ENCODE data around the gene HCK. TPM values are rescaled to one million over a fixed set of nuclear protein-coding genes. Genes with fewer than 3 reads are reported as not detected.

The HCK gene
- total RNA-seq, 1 experiment from 2014 or later, result not detected

DNA sequence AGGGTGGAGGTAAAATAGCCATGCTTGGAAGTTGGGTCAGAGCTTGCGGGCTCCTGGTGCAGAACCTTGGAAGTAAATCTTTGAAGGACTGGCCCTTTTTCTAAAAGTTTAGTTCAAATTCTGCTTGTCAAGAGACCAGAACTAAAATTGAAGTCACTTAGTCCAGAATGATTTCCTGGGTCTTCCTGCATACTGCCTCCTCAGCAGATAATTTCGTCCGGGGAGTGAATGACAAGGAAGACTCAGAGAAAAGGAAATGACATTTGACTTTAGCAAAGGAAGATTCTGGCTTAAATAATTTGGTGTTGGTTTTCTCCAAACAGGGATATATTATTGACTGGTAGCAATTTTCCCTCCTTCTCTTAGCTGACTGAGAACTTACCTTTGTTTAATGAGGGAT, 58.7 kb downstream of the HCK start:
- Histone ChIP-seq H3K27me3 (ENCODE audit: insufficient read depth, low read depth) (no peaks in the 10 kb centered on the region), H3F3A (ENCODE audit: insufficient read depth, low read depth) (no peaks in the 10 kb centered on the region), H3K4me2 (peak overlapping the region; percentile 98), H3K9me3 (ENCODE audit: insufficient read depth, low read depth) (peaks cover 4% of the 10 kb centered on the region; the same call in 1 of the 2 replicates), H2AFZ (no peak overlapping the region), H4K20me1 (ENCODE audit: insufficient read depth) (peaks cover 17% of the 10 kb centered on the region), H3K27ac (no peak overlapping the region), H3K4me3 (peak overlapping the region; percentile 74), H3K79me2 (ENCODE audit: low read depth) (peaks cover 58% of the 10 kb centered on the region), H3K4me1 (replicated peaks; ENCODE audit: insufficient read depth) (peaks cover 9% of the 10 kb centered on the region), H3K9me2 (ENCODE audit: insufficient read depth) (no peaks in the 10 kb centered on the region), H3K36me3 (ENCODE audit: low read depth) (no peaks in the 10 kb centered on the region)
- POLR2A ChIA-PET (ENCODE audit: unreplicated experiment), result no interaction called here
- intact Hi-C loops (cut with micrococcal nuclease; ENCODE audit: unreplicated experiment), result no loop called here
- CTCF ChIA-PET, result no interaction called here
- BruUV-seq (replicated peaks), result TSS peak; percentile 32
- DNase-seq, result no peak
- TF ChIP-seq CTCF (conservative IDR thresholded peaks at IDR 0.05) (no peak), EZH2 (IDR thresholded peaks at IDR 0.05; ENCODE audit: low read depth) (no peak)

DNA sequence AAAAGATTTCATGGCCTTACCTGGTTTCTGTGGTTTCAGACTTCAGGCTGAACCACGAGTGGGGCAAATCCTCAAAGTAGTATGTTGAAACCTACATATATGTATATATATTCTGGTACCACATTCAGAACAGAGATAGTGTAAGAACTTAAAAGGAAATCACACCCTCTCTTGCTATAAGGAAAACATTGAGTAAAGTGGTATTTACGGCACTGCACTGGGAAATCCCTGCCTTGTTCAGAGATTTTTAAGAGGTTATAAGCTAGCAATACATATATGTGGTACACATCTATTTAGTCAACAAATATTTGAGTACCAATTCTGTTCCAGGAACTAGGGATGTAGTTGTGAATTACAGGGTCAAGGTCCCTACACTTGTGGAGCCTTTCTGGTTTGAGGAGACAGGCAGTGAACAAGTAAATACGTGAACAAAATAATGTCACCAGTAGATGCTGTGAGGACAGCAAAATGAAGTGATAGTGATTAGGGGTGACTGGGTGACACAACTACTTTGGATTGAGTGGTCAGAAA, 59.2 kb downstream of the HCK start:
- Histone ChIP-seq H3K36me3 (ENCODE audit: low read depth) (no peaks in the 10 kb centered on the region), H3K27me3 (ENCODE audit: insufficient read depth, low read depth) (no peaks in the 10 kb centered on the region), H3K9me2 (ENCODE audit: insufficient read depth) (no peaks in the 10 kb centered on the region), H3K4me3 (peak overlapping the region; percentile 74; the same call in 1 of the 2 replicates), H3K9me3 (ENCODE audit: insufficient read depth, low read depth) (peaks cover 4% of the 10 kb centered on the region; the same call in 1 of the 2 replicates), H3K27ac (no peak overlapping the region), H2AFZ (no peak overlapping the region), H3K79me2 (ENCODE audit: low read depth) (peaks cover 63% of the 10 kb centered on the region), H3K4me1 (replicated peaks; ENCODE audit: insufficient read depth) (peaks cover 9% of the 10 kb centered on the region), H4K20me1 (ENCODE audit: insufficient read depth) (peaks cover 21% of the 10 kb centered on the region), H3K4me2 (peak overlapping the region; percentile 98), H3F3A (ENCODE audit: insufficient read depth, low read depth) (no peaks in the 10 kb centered on the region)
- BruUV-seq (replicated peaks), result no TSS peak
- POLR2A ChIA-PET (ENCODE audit: unreplicated experiment), result no interaction called here
- DNase-seq, result no peak
- intact Hi-C loops (cut with micrococcal nuclease; ENCODE audit: unreplicated experiment), result no loop called here
- TF ChIP-seq EZH2 (IDR thresholded peaks at IDR 0.05; ENCODE audit: low read depth) (no peak), CTCF (conservative IDR thresholded peaks at IDR 0.05) (no peak)
- CTCF ChIA-PET, result no interaction called here

- Histone ChIP-seq H3K9me2 (ENCODE audit: insufficient read depth) (no peaks in the 10 kb centered on the region), H3K4me1 (replicated peaks; ENCODE audit: insufficient read depth) (peaks cover 9% of the 10 kb centered on the region), H3K4me3 (no peak overlapping the region), H3K36me3 (ENCODE audit: low read depth) (no peaks in the 10 kb centered on the region), H3K27me3 (ENCODE audit: insufficient read depth, low read depth) (no peaks in the 10 kb centered on the region), H3F3A (ENCODE audit: insufficient read depth, low read depth) (0 out of 2 replicates have a peak, but pooled peaks cover 3% of the 10 kb centered on the region), H4K20me1 (ENCODE audit: insufficient read depth) (peaks cover 26% of the 10 kb centered on the region), H3K27ac (no peak overlapping the region), H3K4me2 (no peak overlapping the region), H2AFZ (no peak overlapping the region), H3K79me2 (ENCODE audit: low read depth) (peaks cover 66% of the 10 kb centered on the region), H3K9me3 (ENCODE audit: insufficient read depth, low read depth) (peaks cover 4% of the 10 kb centered on the region; the same call in 1 of the 2 replicates)
- DNase-seq, result no peak
- POLR2A ChIA-PET (ENCODE audit: unreplicated experiment), result interaction anchor here (0.6 kb wide), 1 partner anchor 192 kb away, joined by 3 read pairs; no protein-coding TSS in a partner anchor
- no TSS peak for BruUV-seq (replicated peaks)
- no peak for TF ChIP-seq CTCF (conservative IDR thresholded peaks at IDR 0.05)
- TF ChIP-seq EZH2 (IDR thresholded peaks at IDR 0.05; ENCODE audit: low read depth), result no peak
- CTCF ChIA-PET, result no interaction called here
- intact Hi-C loops (cut with micrococcal nuclease; ENCODE audit: unreplicated experiment), result no loop called here
Measured at GRCh38 chr20:32111753-32112152, 59.7 kb downstream of the HCK start.
